RPMI7951 (cell line): Measurements from ENCODE around the gene TSPEAR. TPM values are rescaled to one million over a fixed set of nuclear protein-coding genes. Genes with fewer than 3 reads are reported as not detected.

Experiments used
- total RNA-seq: library from RNA; depleted of rRNA; stranded (reverse); fragments of >200 nt; shearing (Covaris generic); gene quantifications from 2 replicates; pipeline ENCODE4 v1.2.3, GENCODE V29; 2014; rRNA removed

TSPEAR gene
- total RNA-seq, 1 experiment from 2014 or later = not detected

Other genes starting within 250 kb of the TSPEAR start
- not detected in 2 replicates for gene KRTAP10-1, start 171.4 kb downstream of the TSPEAR start, total RNA-seq
- not detected in 2 replicates for gene KRTAP10-2, start 160.1 kb downstream of the TSPEAR start, total RNA-seq
- not detected in 2 replicates for gene KRTAP10-3, start 152.8 kb downstream of the TSPEAR start, total RNA-seq
- not detected in 2 replicates for gene KRTAP10-4, start 137.8 kb downstream of the TSPEAR start, total RNA-seq
- not detected in 2 replicates for gene KRTAP10-5, start 131.0 kb downstream of the TSPEAR start, total RNA-seq
- not detected in 2 replicates for gene KRTAP10-6, start 119.1 kb downstream of the TSPEAR start, total RNA-seq
- not detected in 2 replicates for gene KRTAP10-7, start 111.0 kb downstream of the TSPEAR start, total RNA-seq
- not detected in 2 replicates for gene KRTAP10-8, start 99.5 kb downstream of the TSPEAR start, total RNA-seq
- gene KRTAP10-9, start 84.5 kb downstream of the TSPEAR start, total RNA-seq = not detected in 2 replicates
- not detected in 2 replicates for gene KRTAP10-10, start 74.2 kb downstream of the TSPEAR start, total RNA-seq
- gene KRTAP10-11, start 65.2 kb downstream of the TSPEAR start, total RNA-seq = not detected in 2 replicates
- not detected in 2 replicates for gene KRTAP12-4, start 56.9 kb downstream of the TSPEAR start, total RNA-seq
- not detected in 2 replicates for gene KRTAP12-3, start 53.6 kb downstream of the TSPEAR start, total RNA-seq
- gene KRTAP12-2, start 44.6 kb downstream of the TSPEAR start, total RNA-seq = not detected in 2 replicates
- not detected in 2 replicates for gene KRTAP12-1, start 29.4 kb downstream of the TSPEAR start, total RNA-seq
- not detected in 2 replicates for gene KRTAP10-12, start 14.4 kb downstream of the TSPEAR start, total RNA-seq
- 40.2 and 40.7 TPM in 2 replicates for gene UBE2G2, start 90.2 kb upstream of the TSPEAR start, total RNA-seq
- gene SUMO3, start 106.5 kb upstream of the TSPEAR start, total RNA-seq = 88.6 and 100.0 TPM in 2 replicates
- 241 and 255 TPM in 2 replicates for gene PTTG1IP, start 162.1 kb upstream of the TSPEAR start, total RNA-seq
- gene ITGB2, start 209.3 kb upstream of the TSPEAR start, total RNA-seq = not detected in 2 replicates
- 9.0 and 17.0 TPM in 2 replicates for gene SLX9, start 228.5 kb upstream of the TSPEAR start, total RNA-seq